GM18511 (cell line): ENCODE results near the gene MYPN.
"Not testable (repeated sequence)": the region's sequence is repeated elsewhere in the genome, so short reads cannot be mapped to it uniquely, and the experiment has no call there.

Experiments used
- ATAC-seq: cut with Tn5 transposase; IDR thresholded peaks from one replicate; pipeline ENCODE4 v1.9.1; 2021; ENCODE audit warnings: mild to moderate bottlenecking, moderate library complexity; ENCODE audit not compliant: unreplicated experiment

The MYPN gene

DNA sequence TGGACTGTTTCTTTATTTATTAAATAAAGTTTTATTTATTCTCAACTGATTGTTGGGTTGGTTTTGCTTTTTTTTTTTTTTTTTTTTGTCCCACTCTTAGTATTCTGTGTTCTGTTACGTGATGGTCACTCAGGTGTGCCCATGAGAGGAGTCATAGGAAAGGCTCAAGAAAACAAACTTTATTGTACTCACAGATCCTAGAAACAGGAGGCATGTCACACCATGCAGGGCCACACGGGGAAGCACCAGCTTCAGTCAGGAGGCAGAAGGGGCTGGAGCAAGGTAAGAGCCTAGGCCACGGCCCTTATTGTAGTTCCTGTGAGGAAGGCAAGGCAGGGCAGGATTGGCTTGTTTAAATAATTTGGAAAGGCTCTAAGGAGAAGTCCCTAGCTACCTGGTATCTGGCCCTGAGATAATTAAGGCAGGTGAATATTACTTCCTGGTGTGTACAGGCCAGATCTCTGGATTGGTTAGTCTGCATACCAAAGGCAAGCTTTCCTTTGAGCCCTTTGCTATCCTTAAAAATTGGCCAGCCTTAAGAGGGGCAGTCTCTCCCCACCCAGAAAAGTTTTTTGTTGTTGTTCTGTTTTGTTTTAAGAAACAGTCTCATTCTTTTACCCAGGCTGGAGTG is 114.4 kb downstream of the MYPN start:
- ATAC-seq = no peak

DNA sequence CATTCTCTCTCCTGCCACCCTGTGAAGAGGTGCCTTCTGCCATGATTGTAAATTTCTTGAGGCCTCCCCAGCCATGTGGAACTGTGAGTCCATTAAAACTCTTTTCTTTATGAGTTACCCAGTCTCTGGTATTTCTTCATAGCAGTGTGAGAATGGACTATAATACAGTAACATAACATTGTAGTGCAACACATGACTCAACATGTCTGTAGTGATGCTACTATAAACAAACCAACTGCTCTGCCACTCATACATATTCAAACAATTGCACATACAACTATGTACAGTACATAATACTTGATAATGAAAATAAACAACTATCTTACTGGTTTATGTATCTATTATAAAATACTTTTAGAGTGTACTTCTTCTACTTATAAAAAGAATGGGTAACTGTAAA is 115.5 kb downstream of the MYPN start:
- no peak for ATAC-seq

DNA sequence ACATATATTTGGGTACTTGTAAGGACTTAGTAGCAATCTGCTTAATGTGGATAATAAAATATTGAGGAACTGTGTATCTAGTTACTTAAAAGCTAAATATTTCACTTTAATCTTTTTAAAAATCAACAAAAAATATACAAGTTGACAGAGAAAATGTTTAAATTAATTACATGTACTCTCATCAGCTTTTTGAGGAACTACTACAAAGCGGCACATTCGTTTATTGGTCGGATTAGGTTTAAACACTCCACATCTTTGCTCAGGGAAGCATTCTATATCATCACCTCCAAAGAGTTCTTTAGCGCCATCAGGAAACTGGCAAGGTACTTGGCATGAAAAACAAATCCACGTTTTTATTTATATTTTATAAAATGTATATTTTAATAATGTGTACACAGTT is 121.0 kb downstream of the MYPN start:
- no peak for ATAC-seq

- ATAC-seq = peak; percentile 97
These were observed 122.0 kb downstream of the MYPN start for GRCh38 chr10:68231106-68231816.

GRCh38 chr10:68231817-68232251 is 122.5 kb downstream of the MYPN start, which contains the start of gene ATOH7:
TSS of gene ATOH7 (minus strand) at chr10:68232113. CDS start at chr10:68231677, 436 bp downstream.
- peak; percentile 4 for ATAC-seq

GRCh38 chr10:68233046-68233445 is 123.8 kb downstream of the MYPN start:
- ATAC-seq = no peak

DNA sequence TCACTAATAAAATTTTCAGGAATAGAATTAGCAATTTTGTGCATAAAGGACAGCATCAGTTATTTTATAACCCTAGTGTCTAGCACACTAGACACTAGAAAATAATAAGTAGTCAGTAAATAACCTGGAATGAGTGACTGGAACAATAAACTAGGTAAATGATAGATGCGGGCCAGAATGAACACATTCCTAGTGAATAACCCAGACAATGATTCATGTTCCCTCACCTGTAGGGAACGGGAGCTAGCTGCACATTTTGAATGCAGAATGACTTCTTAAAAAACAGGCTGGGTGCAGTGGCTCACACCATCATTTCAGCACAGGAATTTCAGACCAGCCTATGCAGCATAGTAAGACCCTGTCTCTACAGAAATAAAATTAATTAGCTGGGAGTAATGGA is 125.8 kb downstream of the MYPN start:
- ATAC-seq = no peak

- no peak for ATAC-seq
These were observed 126.3 kb downstream of the MYPN start for GRCh38 chr10:68235581-68235980.

GRCh38 chr10:68237173-68237572 is 127.9 kb downstream of the MYPN start:
- ATAC-seq = no peak

DNA sequence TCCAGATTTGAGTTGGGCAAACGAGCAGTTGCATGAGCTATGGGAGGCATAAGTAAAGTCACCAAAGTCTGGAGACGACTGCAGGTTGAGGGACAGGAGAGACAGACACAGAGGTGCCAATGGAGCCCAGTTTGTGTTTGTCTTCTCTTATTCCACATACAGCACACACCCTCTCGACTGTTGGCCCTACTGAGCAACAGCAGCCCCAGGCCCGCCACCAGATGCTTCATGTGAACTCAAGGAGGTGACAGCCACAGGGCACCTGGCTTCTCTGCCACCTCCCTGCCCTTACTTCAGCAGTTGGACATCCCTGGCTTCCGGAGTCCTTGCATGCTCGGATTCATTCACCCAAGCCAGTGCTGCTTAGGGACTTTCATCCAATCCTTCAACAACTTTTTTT is 129.1 kb downstream of the MYPN start:
- no peak for ATAC-seq

DNA sequence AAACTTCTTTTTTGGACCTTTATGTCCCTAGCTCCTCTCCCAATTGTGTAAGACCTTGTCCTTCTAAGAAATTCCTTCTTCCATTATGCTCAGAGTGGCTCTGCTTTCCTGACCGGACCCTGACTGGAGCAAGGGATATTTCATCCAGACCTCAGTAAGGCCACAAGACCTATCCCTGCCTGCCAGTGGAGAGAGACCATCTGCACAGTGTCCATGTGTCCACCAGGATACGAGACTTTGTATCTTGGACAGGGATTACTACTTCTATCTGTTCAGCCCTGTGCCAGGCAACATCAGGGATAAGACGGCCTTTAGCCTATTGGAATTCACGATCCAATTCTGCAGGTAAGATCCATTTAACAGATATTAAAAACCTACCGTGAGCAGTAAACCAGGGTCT is 129.8 kb downstream of the MYPN start:
- no peak for ATAC-seq

- ATAC-seq = no peak
These were observed 130.4 kb downstream of the MYPN start for GRCh38 chr10:68239596-68240150.

DNA sequence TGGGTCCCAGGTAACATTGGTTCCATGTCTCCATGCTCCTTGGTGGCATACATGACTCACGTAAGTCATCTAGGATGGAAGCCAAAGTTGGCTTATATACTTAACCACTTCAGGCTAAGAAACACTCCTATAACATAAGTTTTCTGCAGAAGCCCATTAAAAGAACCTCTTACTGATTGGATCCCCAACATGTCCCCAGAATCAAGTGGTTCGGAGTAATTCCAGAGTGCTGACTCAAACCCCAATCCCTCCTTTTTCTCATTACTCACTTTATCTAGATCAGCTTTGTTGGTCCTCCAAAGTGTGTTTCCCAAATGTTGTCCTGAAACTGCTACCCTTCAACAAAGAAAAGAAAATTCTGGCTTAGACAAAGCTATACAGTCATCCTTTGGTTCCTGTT is 132.8 kb downstream of the MYPN start:
- no peak for ATAC-seq

- not testable (repeated sequence) for ATAC-seq
These were observed 137.1 kb downstream of the MYPN start for GRCh38 chr10:68246397-68246796.

- ATAC-seq = no peak
These were observed 138.6 kb downstream of the MYPN start for GRCh38 chr10:68247931-68248330.

DNA sequence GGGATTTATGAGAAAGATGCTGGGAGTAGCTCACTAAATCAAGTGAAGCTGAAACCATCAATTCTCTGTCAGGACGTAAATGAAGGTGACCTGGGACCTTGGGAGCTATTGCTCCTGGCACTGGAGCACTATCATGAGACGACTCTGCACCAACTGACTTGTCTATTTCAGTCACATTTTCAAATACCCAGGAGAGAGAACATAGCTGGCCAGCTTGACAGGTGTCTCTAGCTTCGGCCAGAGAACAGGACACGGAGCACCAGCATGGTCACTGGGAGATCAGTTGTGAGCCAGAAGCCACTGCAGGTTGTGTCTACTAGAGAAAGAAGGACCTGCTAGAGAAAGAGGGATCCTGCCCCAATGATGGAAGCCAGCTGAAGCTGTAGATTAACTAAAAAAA is 140.0 kb downstream of the MYPN start:
- ATAC-seq = no peak

DNA sequence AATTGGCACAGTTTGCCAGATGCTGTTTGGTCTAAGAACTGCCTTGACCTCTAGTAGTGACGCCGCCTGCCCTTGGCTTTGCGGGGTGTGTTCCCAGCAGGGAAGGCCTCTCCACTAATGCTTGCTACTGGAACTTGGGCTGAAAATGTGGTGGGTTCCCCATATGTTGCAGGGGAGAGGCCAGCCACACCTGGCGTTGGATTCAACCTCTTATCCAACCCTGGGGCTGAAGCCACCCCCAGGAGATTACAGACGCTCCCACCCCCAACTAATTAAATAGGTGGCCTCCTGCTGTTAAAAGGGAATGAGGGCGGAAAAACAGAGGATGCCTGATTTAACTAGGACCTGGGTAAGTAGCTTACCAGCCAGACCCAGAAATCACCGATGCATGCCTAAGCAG is 141.9 kb downstream of the MYPN start:
- no peak for ATAC-seq

DNA sequence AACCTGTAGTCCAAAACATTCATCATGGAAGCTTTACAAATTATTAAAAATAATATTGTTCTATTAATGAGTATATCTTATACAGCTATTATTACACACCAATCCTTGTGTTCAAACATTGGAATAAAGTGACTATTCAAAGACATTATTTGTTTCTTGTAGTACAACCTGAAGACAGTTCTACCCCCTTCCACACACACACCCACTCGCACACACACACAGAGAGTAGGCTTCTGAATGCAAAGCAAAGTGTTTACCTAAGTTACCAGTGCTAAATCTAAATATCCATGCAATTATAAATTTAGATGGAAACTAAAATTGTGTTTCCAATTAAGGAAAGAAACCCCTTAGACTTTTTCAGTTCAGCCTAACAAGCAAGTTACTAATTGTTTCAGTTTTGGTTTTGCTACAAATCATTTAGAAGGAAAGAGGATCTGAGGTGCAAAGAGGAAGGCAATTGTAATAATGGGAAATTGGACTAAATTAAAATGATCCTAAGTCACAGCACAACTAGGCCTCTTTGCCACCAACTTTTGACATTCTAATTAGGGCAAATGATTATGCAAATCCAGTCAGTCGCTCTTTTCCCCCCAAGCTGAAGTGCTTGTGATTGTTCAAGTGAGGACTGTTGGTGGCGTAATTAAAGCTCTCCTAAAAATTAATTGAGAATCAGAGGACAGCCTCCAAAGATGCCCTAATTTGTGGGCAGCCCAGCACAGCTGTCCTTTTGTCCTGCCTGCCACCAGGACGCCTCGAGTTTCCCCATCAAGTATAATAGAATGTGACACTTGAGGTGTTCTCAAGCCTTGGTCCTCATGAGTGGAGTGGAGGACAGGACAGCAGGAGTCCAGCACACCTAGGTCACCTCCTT is 142.6 kb downstream of the MYPN start:
- ATAC-seq = no peak

GRCh38 chr10:68253346-68253745 is 144.1 kb downstream of the MYPN start:
- no peak for ATAC-seq

GRCh38 chr10:68261132-68261856 is 152.0 kb downstream of the MYPN start:
- no peak for ATAC-seq
